RWPE2 (cell line): ENCODE results near the gene IGDCC3.

ENCODE experiments used
- ATAC-seq: fragments of 200-7000 bp; cut with Tn5 transposase; 3 replicates; pipeline ENCODE4 v1.9.1; 2021; ENCODE audit warnings: low read depth
- DNase-seq: peaks from one replicate; pipeline ENCODE4 v3.0.0-alpha.2; 2020; ENCODE audit warnings: low spot score
- H3K27ac ChIP-seq: fragments of 450-650 bp; 2 replicates; pipeline ENCODE4 v1.5.1; 2017; ENCODE audit warnings: mild to moderate bottlenecking; ENCODE audit not compliant: poor library complexity, severe bottlenecking
- H3K27me3 ChIP-seq: fragments of 250-450 bp; sonication (Bioruptor Pico); 2 replicates; pipeline ENCODE4 v1.5.1; 2021; ENCODE audit warnings: mild to moderate bottlenecking, moderate library complexity; ENCODE audit not compliant: insufficient read depth, poor library complexity, severe bottlenecking
- H3K36me3 ChIP-seq: fragments of 250-450 bp; sonication (Bioruptor Pico); 2 replicates; pipeline ENCODE4 v1.5.1; 2020; ENCODE audit warnings: low read depth, mild to moderate bottlenecking, moderate library complexity
- H3K4me1 ChIP-seq: fragments of 250-450 bp; sonication (Bioruptor Pico); 2 replicates; pipeline ENCODE4 v1.5.1; 2021; ENCODE audit warnings: mild to moderate bottlenecking, moderate library complexity; ENCODE audit not compliant: insufficient read depth, poor library complexity, severe bottlenecking
- H3K4me3 ChIP-seq: fragments of 250-450 bp; sonication (Bioruptor Pico); 2 replicates; pipeline ENCODE4 v1.5.1; 2021; ENCODE audit warnings: mild to moderate bottlenecking, moderate library complexity; ENCODE audit not compliant: severe bottlenecking
- H3K9me3 ChIP-seq: fragments of 250-450 bp; sonication (Bioruptor Pico); 2 replicates; pipeline ENCODE4 v1.5.1; 2021; ENCODE audit warnings: mild to moderate bottlenecking, moderate library complexity; ENCODE audit not compliant: severe bottlenecking
- CTCF ChIP-seq: fragments of 450-650 bp; IDR thresholded peaks from one replicate; pipeline ENCODE4 v1.5.1; 2017; ENCODE audit warnings: mild to moderate bottlenecking, moderate library complexity; ENCODE audit not compliant: poor library complexity, severe bottlenecking

The IGDCC3 gene

GRCh38 chr15:65286069-65286703 is 91.6 kb downstream of the IGDCC3 start:
- no peak for TF ChIP-seq CTCF
- DNase-seq, result no peak
- Histone ChIP-seq H3K27ac (peak overlapping the region; percentile 49), H3K27me3 (no peaks in the 10 kb centered on the region), H3K9me3 (no peaks in the 10 kb centered on the region), H3K4me1 (peaks cover 8% of the 10 kb centered on the region), H3K4me3 (peak overlapping the region; percentile 53), H3K36me3 (no peaks in the 10 kb centered on the region)
- ATAC-seq, result peak; percentile 55

DNA sequence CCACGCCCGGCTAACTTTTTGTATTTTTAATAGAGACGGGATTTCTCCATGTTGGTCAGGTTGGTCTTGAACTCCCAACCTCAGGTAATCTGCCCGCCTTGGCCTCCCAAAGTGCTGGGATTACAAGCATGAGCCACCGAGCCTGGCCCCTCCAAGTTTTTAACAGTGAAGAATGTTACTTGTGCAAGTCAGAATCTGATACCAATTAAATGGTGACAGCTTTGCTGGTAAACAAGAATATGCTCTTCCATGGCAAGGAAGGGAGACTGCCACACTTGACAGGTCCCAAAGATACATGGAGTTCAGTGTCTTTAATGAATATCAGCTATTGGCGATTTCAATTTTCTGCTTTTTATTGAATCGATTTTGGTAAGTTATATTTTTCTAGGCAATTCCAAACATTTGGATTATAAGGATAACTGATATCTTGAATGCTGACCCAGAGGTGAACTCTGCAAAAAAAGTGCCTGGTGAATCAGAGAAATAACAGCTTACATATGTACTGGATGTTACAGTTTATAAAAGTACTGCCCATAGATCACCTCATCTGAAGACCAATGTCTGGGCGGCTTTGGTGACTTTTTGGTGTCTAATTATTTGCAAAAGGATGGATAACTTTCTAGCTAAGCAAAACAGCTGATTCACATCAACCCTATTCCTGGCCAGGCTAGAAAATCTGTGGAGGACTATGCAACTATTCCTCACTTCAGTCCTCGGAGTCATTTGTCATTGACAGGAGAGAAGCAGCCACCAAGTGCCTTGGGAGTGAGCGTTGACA is 92.3 kb downstream of the IGDCC3 start:
- peak overlapping the region; percentile 53 for H3K4me3 ChIP-seq
- H3K4me1 ChIP-seq, result peaks cover 8% of the 10 kb centered on the region
- H3K27me3 ChIP-seq, result no peaks in the 10 kb centered on the region
- H3K27ac ChIP-seq, result peak overlapping the region; percentile 49
- ATAC-seq, result no peak
- H3K36me3 ChIP-seq, result no peaks in the 10 kb centered on the region
- DNase-seq, result no peak
- no peak for TF ChIP-seq CTCF
- no peaks in the 10 kb centered on the region for H3K9me3 ChIP-seq

DNA sequence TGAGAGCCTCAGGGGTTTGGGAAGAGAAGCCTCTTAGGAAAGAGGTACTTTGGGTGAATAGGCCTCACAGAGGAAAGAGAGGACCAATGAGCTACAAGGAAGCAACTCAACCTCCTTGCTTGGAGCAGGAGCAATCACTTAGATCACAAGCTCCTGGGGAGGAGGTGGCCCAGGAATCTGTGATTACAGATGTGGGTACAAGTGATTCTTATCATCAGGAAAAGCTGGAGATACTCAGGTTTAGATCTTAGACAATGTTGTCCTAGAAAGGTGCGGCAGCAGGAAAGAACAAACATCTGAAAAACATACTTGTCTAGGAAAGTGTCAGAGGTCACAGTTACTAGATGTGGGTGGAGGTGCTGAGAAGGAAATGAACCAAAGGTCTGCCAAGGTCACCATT is 99.3 kb downstream of the IGDCC3 start:
- Histone ChIP-seq H3K27me3 (no peaks in the 10 kb centered on the region), H3K9me3 (no peaks in the 10 kb centered on the region), H3K27ac (no peak overlapping the region), H3K4me3 (no peak overlapping the region), H3K36me3 (no peaks in the 10 kb centered on the region), H3K4me1 (no peaks in the 10 kb centered on the region)
- no peak for TF ChIP-seq CTCF
- no peak for ATAC-seq
- DNase-seq, result no peak
